DMS114 treated with DMSO at 0.1 percent for 48 hours (cell line): ENCODE measurements around the gene DCAF8.

Experiments
- DNase-seq: peaks from one replicate; lab custom pipeline; 2025; ENCODE audit not compliant: unreplicated experiment; lab: John Stamatoyannopoulos, UW

The DCAF8 gene

GRCh38 chr1:160177667-160178066, 84.7 kb downstream of the DCAF8 start:
- DNase-seq, result no peak

GRCh38 chr1:160177231-160177630, 85.1 kb downstream of the DCAF8 start:
- DNase-seq, result no peak

GRCh38 chr1:160171980-160172379, 90.4 kb downstream of the DCAF8 start:
- no peak for DNase-seq

GRCh38 chr1:160171354-160171753, 91.0 kb downstream of the DCAF8 start:
- no peak for DNase-seq

- no peak for DNase-seq
Observed at GRCh38 chr1:160169553-160170399, 92.6 kb downstream of the DCAF8 start.

- no peak for DNase-seq
Observed at GRCh38 chr1:160168609-160169369, 93.6 kb downstream of the DCAF8 start.

- DNase-seq, result no peak
Observed at GRCh38 chr1:160168016-160168415, 94.3 kb downstream of the DCAF8 start.

GRCh38 chr1:160167580-160167979, 94.8 kb downstream of the DCAF8 start:
- DNase-seq, result no peak

GRCh38 chr1:160167056-160167455, 95.3 kb downstream of the DCAF8 start:
- DNase-seq, result no peak

GRCh38 chr1:160166166-160166868, 96.0 kb downstream of the DCAF8 start:
- no peak for DNase-seq
